HCT116 (cell line): ENCODE results near the gene MIPEP. TPM values are rescaled to one million over a fixed set of nuclear protein-coding genes. Genes with fewer than 3 reads are reported as not detected.

Source experiments
- ATAC-seq: fragments of 200-7000 bp; cut with Tn5 transposase; 2 replicates; pipeline ENCODE4 v1.9.1; 2020; ENCODE audit warnings: mild to moderate bottlenecking, moderate library complexity
- BruUV-seq: library from RNA; stranded (reverse); fragments of 400-500 nt; replicated peaks from 2 replicates; lab custom pipeline; 2021; lab: Mats Ljungman, UMichigan
- CTCF ChIA-PET: fragments of 300-600 bp; sonication (Branson Sonifier 250); formaldehyde crosslinking; loops from one replicate; lab custom pipeline; 2021; ENCODE audit warnings: antibody characterized with exemption; lab: Charles Lee
- POLR2A ChIA-PET: fragments of 300-600, 350-600 bp; sonication (Branson Sonifier 250); formaldehyde crosslinking; loops from one replicate; lab custom pipeline; 2021; ENCODE audit warnings: antibody characterized with exemption; lab: Charles Lee
- RAD21 ChIA-PET, 2 experiments: fragments of 300-600 bp; sonication (Branson Sonifier 250); formaldehyde crosslinking; loops; one replicate each; lab custom pipeline; 2023; ENCODE audit warnings: low total read pairs in 2 of 2; ENCODE audit not compliant: uncharacterized antibody in 2 of 2, unreplicated experiment in 2 of 2, low non-redundant PET in 1 of 2; lab: Charles Lee
- DNase-seq: peaks from one replicate; pipeline ENCODE4 v3.0.0-alpha.2; 2010; ENCODE audit warnings: low read depth, low spot score
- H2AFZ ChIP-seq: fragments of 200-600 bp; shearing (Covaris generic), sonication (generic); 2 replicates; pipeline ENCODE4 v1.6.1; 2017; ENCODE audit warnings: low read depth, mixed run types, mixed read lengths, antibody characterized with exemption, low read length; ENCODE audit not compliant: poor library complexity, severe bottlenecking
- H3K27ac ChIP-seq: 2 replicates; pipeline ENCODE4 v1.5.1; 2012; ENCODE audit warnings: low read depth, low read length
- H3K27me3 ChIP-seq: fragments of 200-600 bp; sonication (generic); 2 replicates; pipeline ENCODE4 v1.6.1; 2016; ENCODE audit warnings: mixed run types, low read length, mixed read lengths; ENCODE audit not compliant: insufficient read depth
- H3K36me3 ChIP-seq, 2 experiments: fragments of 200-500 bp in 1 of 2; fragments of 200-600 bp in 1 of 2; sonication (Bioruptor generic) in 1 of 2; sonication (generic) in 1 of 2; 2 replicates each; pipeline versions ENCODE4 v1.5.1 to v1.6.1; 2014 to 2016; ENCODE audit warnings: low read length in 2 of 2, inconsistent platforms in 1 of 2, mixed read lengths in 1 of 2, mixed run types in 1 of 2; ENCODE audit not compliant: insufficient read depth in 2 of 2, control insufficient read depth in 1 of 2
- H3K4me1 ChIP-seq, 2 experiments: fragments of 200-600 bp in 1 of 2; sonication (generic) in 1 of 2; 2 replicates each; pipeline versions ENCODE4 v1.5.1 to v1.6.1; 2012 to 2017; ENCODE audit warnings: low read length in 2 of 2, inconsistent platforms in 1 of 2, mild to moderate bottlenecking in 1 of 2, mixed read lengths in 1 of 2, mixed run types in 1 of 2, moderate library complexity in 1 of 2; ENCODE audit not compliant: insufficient read depth in 2 of 2, control insufficient read depth in 1 of 2
- H3K4me2 ChIP-seq: fragments of 200-600 bp; sonication (generic); 2 replicates; pipeline ENCODE4 v1.6.1; 2017; ENCODE audit warnings: mixed run types, low read length, mixed read lengths
- H3K4me3 ChIP-seq, 2 experiments: fragments of 200-600 bp in 1 of 2; sonication (generic) in 1 of 2; replicated peaks in 1 of 2; 2 replicates each; pipeline ENCODE4 v1.5.1; 2011 to 2016; ENCODE audit warnings: low read length in 2 of 2, control low read depth in 1 of 2, low read depth in 1 of 2, mild to moderate bottlenecking in 1 of 2, mixed read lengths in 1 of 2, mixed run types in 1 of 2
- H3K79me2 ChIP-seq: fragments of 200-600 bp; sonication (generic); 2 replicates; pipeline ENCODE4 v1.6.1; 2017; ENCODE audit warnings: mild to moderate bottlenecking, mixed run types, low read length, moderate library complexity, mixed read lengths; ENCODE audit not compliant: insufficient read depth
- H3K9ac ChIP-seq: fragments of 200-600 bp; sonication (generic); 2 replicates; pipeline ENCODE4 v1.6.1; 2016; ENCODE audit warnings: low read length, mixed read lengths
- H3K9me2 ChIP-seq: fragments of 200-600 bp; sonication (generic), shearing (Covaris generic); 2 replicates; pipeline ENCODE4 v1.6.1; 2017; ENCODE audit warnings: mixed run types, mild to moderate bottlenecking, moderate library complexity; ENCODE audit not compliant: insufficient read depth
- H3K9me3 ChIP-seq, 2 experiments: fragments of 200-500 bp in 1 of 2; fragments of 200-600 bp in 1 of 2; sonication (Bioruptor generic) in 1 of 2; sonication (generic) in 1 of 2; 2 replicates each; pipeline ENCODE4 v1.6.1; 2014 to 2017; ENCODE audit warnings: low read length in 2 of 2, mixed read lengths in 2 of 2, inconsistent platforms in 1 of 2, low read depth in 1 of 2, mild to moderate bottlenecking in 1 of 2, mixed run types in 1 of 2, moderate library complexity in 1 of 2; ENCODE audit not compliant: control insufficient read depth in 1 of 2, insufficient read depth in 1 of 2
- H4K20me1 ChIP-seq: fragments of 200-600 bp; sonication (generic), shearing (Covaris generic); 2 replicates; pipeline ENCODE4 v1.6.1; 2017; ENCODE audit warnings: mixed run types, mild to moderate bottlenecking, moderate library complexity; ENCODE audit not compliant: insufficient read depth
- CBX3 ChIP-seq: IDR thresholded peaks from 2 replicates; pipeline ENCODE4 v1.6.1; 2012; ENCODE audit warnings: low read depth
- CEBPB ChIP-seq: IDR thresholded peaks from 2 replicates; pipeline ENCODE4 v1.6.1; 2012; ENCODE audit warnings: low read depth
- EZH2 ChIP-seq: fragments of 200-600 bp; sonication (generic); IDR thresholded peaks from 2 replicates; pipeline ENCODE4 v1.6.1; 2017; ENCODE audit warnings: antibody characterized with exemption, mixed run types
- EZH2phosphoT487 ChIP-seq: fragments of 200-600 bp; IDR thresholded peaks from 2 replicates; pipeline ENCODE4 v1.6.1; 2018; ENCODE audit warnings: antibody characterized with exemption, borderline replicate concordance
- JUND ChIP-seq: IDR thresholded peaks from 2 replicates; pipeline ENCODE4 v1.6.1; 2012
- RAD21 ChIP-seq: IDR thresholded peaks from 2 replicates; pipeline ENCODE4 v1.6.1; 2012; ENCODE audit warnings: low read depth, mild to moderate bottlenecking
- SIN3A ChIP-seq: IDR thresholded peaks from 2 replicates; pipeline ENCODE4 v1.6.1; 2012; ENCODE audit warnings: low read depth
- SRF ChIP-seq: IDR thresholded peaks from 2 replicates; pipeline ENCODE4 v1.6.1; 2012; ENCODE audit warnings: low read depth
- TCF7L2 ChIP-seq: IDR thresholded peaks from 2 replicates; pipeline ENCODE4 v1.7.0; 2011; ENCODE audit warnings: borderline replicate concordance, inconsistent platforms; ENCODE audit not compliant: insufficient read depth, insufficient read length; ENCODE audit errors: extremely low read depth
- YY1 ChIP-seq: IDR thresholded peaks from 2 replicates; pipeline ENCODE4 v1.6.1; 2011; ENCODE audit warnings: low read length, low read depth, moderate library complexity, mild to moderate bottlenecking; ENCODE audit not compliant: insufficient replicate concordance; ENCODE audit errors: extremely low read depth
- ZFX ChIP-seq: fragments of 450-650 bp; IDR thresholded peaks from 2 replicates; pipeline ENCODE4 v1.6.1; 2017
- ZNF274 ChIP-seq: fragments of 200-500 bp; sonication (Bioruptor generic); IDR thresholded peaks from 2 replicates; pipeline ENCODE4 v1.6.1; 2014; ENCODE audit warnings: mild to moderate bottlenecking, low read depth, low read length, inconsistent platforms
- intact Hi-C: fragments of 100-400 bp; cut with micrococcal nuclease; formaldehyde crosslinking; loops from 2 replicates; pipeline ENCODE4 v1.10.0; 2022
- total RNA-seq: library from RNA; stranded (reverse); gene quantifications from one replicate; pipeline ENCODE4 v1.2.1, GENCODE V29; 2021; ENCODE audit not compliant: unreplicated experiment
- TF ChIP-seq, protein P1 (sequence below): IDR thresholded peaks from 2 replicates; pipeline ENCODE4 v1.6.1; 2011; ENCODE audit warnings: mild to moderate bottlenecking, low read length, moderate library complexity; ENCODE audit not compliant: insufficient replicate concordance; ENCODE audit errors: extremely low read depth
- TF ChIP-seq, protein P2 (sequence below): IDR thresholded peaks from 2 replicates; pipeline ENCODE4 v1.6.1; 2012; ENCODE audit warnings: low read depth

MIPEP gene
- total RNA-seq, 1 experiment from 2014 or later: 33.3 TPM

DNA sequence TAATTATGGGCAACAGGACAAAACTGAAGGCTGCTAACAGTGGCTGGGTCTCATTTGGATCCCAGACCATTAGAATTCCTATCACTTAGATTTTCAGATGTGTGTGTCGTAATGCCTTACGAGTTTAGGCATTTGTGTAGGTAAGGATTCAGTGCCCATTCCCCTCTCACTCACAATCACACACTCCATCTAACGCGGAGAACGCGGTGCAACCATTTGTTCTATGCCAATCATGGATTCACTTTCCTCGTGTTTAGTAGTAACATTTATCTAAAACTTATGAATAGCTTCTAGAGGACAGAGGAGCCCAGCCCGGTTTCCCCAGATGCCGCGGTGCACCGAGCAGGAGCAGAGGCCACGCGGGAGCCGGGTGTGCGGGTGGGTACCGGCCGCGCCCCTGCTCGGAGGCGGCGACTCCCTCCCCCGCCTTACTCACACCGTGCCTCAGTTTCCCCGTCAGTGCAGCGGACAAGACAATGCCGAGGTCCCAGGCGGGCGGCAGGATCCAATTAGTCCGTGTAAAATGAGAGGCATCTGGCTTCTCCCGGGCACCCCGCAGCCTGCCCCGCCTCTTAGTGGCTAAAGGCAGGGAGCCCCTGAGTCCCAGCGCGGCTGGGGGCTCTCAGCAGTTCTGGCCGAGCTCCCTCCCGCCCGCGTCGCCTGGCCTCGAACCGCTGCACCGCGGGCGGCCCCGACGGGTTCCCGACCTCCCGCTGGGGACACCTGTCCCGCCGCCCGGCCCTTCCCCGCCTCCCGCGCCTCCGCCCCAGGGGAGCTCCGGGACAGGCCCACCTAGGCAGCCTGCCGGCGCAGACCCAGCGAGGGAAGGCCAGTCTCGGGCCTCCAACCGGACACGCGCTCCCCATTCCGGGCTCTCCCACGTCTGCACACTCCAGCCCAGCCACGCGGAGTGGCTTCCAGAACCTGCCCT lies 14.0 kb upstream of the MIPEP start:
- BruUV-seq: no TSS peak
- ChIA-PET POLR2A (no interaction called here), RAD21 (no interaction called here), CTCF (interaction anchor here (1.6 kb wide), 1 partner anchor 13 kb away, joined by 5 read pairs; the partner anchor contains the start of gene MIPEP)
- H3K9ac ChIP-seq: no peak overlapping the region
- peaks cover 0 to 9% of the 10 kb centered on the region in 2 experiments; a peak in 1 of 4 replicates for H3K4me1 ChIP-seq
- H4K20me1 ChIP-seq: no peaks in the 10 kb centered on the region
- intact Hi-C loops: no loop called here
- no peaks in the 10 kb centered on the region for H3K79me2 ChIP-seq
- H3K27ac ChIP-seq: no peak overlapping the region
- no peak for ATAC-seq
- no peak overlapping the region for H3K4me2 ChIP-seq
- no peak for TF ChIP-seq ZFX
- no peak for TF ChIP-seq EZH2phosphoT487
- TF ChIP-seq, protein P1, sequence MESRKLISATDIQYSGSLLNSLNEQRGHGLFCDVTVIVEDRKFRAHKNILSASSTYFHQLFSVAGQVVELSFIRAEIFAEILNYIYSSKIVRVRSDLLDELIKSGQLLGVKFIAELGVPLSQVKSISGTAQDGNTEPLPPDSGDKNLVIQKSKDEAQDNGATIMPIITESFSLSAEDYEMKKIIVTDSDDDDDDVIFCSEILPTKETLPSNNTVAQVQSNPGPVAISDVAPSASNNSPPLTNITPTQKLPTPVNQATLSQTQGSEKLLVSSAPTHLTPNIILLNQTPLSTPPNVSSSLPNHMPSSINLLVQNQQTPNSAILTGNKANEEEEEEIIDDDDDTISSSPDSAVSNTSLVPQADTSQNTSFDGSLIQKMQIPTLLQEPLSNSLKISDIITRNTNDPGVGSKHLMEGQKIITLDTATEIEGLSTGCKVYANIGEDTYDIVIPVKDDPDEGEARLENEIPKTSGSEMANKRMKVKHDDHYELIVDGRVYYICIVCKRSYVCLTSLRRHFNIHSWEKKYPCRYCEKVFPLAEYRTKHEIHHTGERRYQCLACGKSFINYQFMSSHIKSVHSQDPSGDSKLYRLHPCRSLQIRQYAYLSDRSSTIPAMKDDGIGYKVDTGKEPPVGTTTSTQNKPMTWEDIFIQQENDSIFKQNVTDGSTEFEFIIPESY: no peak
- TF ChIP-seq JUND: no peak
- TF ChIP-seq TCF7L2: no peak
- no peak for TF ChIP-seq SIN3A
- no peak for TF ChIP-seq ZNF274
- no peak for TF ChIP-seq EZH2
- TF ChIP-seq RAD21: no peak
- no peak for TF ChIP-seq CBX3
- TF ChIP-seq YY1: no peak
- TF ChIP-seq SRF: no peak
- TF ChIP-seq CEBPB: no peak
- TF ChIP-seq, protein P2, sequence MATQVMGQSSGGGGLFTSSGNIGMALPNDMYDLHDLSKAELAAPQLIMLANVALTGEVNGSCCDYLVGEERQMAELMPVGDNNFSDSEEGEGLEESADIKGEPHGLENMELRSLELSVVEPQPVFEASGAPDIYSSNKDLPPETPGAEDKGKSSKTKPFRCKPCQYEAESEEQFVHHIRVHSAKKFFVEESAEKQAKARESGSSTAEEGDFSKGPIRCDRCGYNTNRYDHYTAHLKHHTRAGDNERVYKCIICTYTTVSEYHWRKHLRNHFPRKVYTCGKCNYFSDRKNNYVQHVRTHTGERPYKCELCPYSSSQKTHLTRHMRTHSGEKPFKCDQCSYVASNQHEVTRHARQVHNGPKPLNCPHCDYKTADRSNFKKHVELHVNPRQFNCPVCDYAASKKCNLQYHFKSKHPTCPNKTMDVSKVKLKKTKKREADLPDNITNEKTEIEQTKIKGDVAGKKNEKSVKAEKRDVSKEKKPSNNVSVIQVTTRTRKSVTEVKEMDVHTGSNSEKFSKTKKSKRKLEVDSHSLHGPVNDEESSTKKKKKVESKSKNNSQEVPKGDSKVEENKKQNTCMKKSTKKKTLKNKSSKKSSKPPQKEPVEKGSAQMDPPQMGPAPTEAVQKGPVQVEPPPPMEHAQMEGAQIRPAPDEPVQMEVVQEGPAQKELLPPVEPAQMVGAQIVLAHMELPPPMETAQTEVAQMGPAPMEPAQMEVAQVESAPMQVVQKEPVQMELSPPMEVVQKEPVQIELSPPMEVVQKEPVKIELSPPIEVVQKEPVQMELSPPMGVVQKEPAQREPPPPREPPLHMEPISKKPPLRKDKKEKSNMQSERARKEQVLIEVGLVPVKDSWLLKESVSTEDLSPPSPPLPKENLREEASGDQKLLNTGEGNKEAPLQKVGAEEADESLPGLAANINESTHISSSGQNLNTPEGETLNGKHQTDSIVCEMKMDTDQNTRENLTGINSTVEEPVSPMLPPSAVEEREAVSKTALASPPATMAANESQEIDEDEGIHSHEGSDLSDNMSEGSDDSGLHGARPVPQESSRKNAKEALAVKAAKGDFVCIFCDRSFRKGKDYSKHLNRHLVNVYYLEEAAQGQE: no peak
- H3K36me3 ChIP-seq: no peaks in the 10 kb centered on the region
- H3K9me2 ChIP-seq: no peaks in the 10 kb centered on the region
- DNase-seq: no peak
- no peaks in the 10 kb centered on the region for H3K27me3 ChIP-seq
- no peak overlapping the region for H3K4me3 ChIP-seq
- no peak overlapping the region for H2AFZ ChIP-seq
- H3K9me3 ChIP-seq: no peaks in the 10 kb centered on the region
